OCI-LY7 (cell line): ENCODE data around the gene DCHS1. TPM values are rescaled to one million over a fixed set of nuclear protein-coding genes. Genes with fewer than 3 reads are reported as not detected.

Source experiments
- BruUV-seq: library from RNA; stranded (reverse); fragments of 400-500 nt; replicated peaks from 2 replicates; lab custom pipeline; 2021; lab: Mats Ljungman, UMichigan
- CTCF ChIA-PET: fragments of 300-600 bp; sonication (Branson Sonifier 250); formaldehyde crosslinking; loops from one replicate; lab custom pipeline; 2022; ENCODE audit warnings: antibody characterized with exemption; ENCODE audit not compliant: unreplicated experiment; lab: Charles Lee
- POLR2A ChIA-PET: fragments of 300-600 bp; sonication (Branson Sonifier 250); formaldehyde crosslinking; loops from one replicate; lab custom pipeline; 2022; ENCODE audit warnings: antibody characterized with exemption; lab: Charles Lee
- DNase-seq: peaks from one replicate; pipeline ENCODE4 v3.0.0-alpha.2; 2015; ENCODE audit warnings: low spot score
- H2AFZ ChIP-seq: fragments of 200-600 bp; sonication (generic), shearing (Covaris generic); 2 replicates; pipeline ENCODE4 v1.6.1; 2014; ENCODE audit warnings: mild to moderate bottlenecking, antibody characterized with exemption, low read length, moderate library complexity
- H3K27ac ChIP-seq: fragments of 200-600 bp; sonication (generic); 2 replicates; pipeline ENCODE4 v1.5.1; 2014; ENCODE audit warnings: mixed run types, low read depth, mild to moderate bottlenecking, moderate library complexity, low read length, inconsistent platforms; ENCODE audit not compliant: poor library complexity, severe bottlenecking
- H3K36me3 ChIP-seq: fragments of 200-600 bp; sonication (generic); 2 replicates; pipeline ENCODE4 v1.6.1; 2014; ENCODE audit warnings: mild to moderate bottlenecking, antibody characterized with exemption, low read length, moderate library complexity, mixed read lengths; ENCODE audit not compliant: insufficient read depth
- H3K4me1 ChIP-seq: fragments of 200-600 bp; sonication (generic); 2 replicates; pipeline ENCODE4 v1.5.1; 2014; ENCODE audit warnings: mild to moderate bottlenecking, low read length; ENCODE audit not compliant: insufficient read depth, poor library complexity, severe bottlenecking
- H3K4me2 ChIP-seq: fragments of 200-600 bp; sonication (generic); 2 replicates; pipeline ENCODE4 v1.6.1; 2014; ENCODE audit warnings: mild to moderate bottlenecking, low read length
- H3K4me3 ChIP-seq: fragments of 200-600 bp; sonication (generic); 2 replicates; pipeline ENCODE4 v1.5.1; 2014; ENCODE audit warnings: mild to moderate bottlenecking, low read depth, low read length; ENCODE audit not compliant: poor library complexity, severe bottlenecking
- H3K79me2 ChIP-seq: fragments of 200-600 bp; sonication (generic); 2 replicates; pipeline ENCODE4 v1.6.1; 2016; ENCODE audit warnings: low read depth, mild to moderate bottlenecking, low read length, moderate library complexity, mixed read lengths; ENCODE audit not compliant: insufficient read depth
- H3K9me2 ChIP-seq: fragments of 200-600 bp; sonication (generic); 2 replicates; pipeline ENCODE4 v1.6.1; 2016; ENCODE audit warnings: mild to moderate bottlenecking, low read length, mixed read lengths; ENCODE audit not compliant: insufficient read depth
- H3K9me3 ChIP-seq: fragments of 200-600 bp; sonication (generic); 2 replicates; pipeline ENCODE4 v1.6.1; 2014; ENCODE audit warnings: mild to moderate bottlenecking, mixed run types, low read length, mixed read lengths
- H4K20me1 ChIP-seq: fragments of 200-600 bp; sonication (generic); 2 replicates; pipeline ENCODE4 v1.6.1; 2014; ENCODE audit warnings: mild to moderate bottlenecking, antibody characterized with exemption, low read length, moderate library complexity, mixed read lengths; ENCODE audit not compliant: insufficient read depth
- EZH2phosphoT487 ChIP-seq: fragments of 200-600 bp; sonication (generic); IDR thresholded peaks from 2 replicates; pipeline ENCODE4 v1.6.1; 2018; ENCODE audit warnings: low read depth, borderline replicate concordance, mild to moderate bottlenecking, mixed run types, antibody characterized with exemption, low read length, moderate library complexity, mixed read lengths
- intact Hi-C: fragments of 100-400 bp; cut with micrococcal nuclease; formaldehyde crosslinking; loops from one replicate; pipeline ENCODE4 v1.10.0; 2022; ENCODE audit not compliant: unreplicated experiment
- total RNA-seq, 2 experiments: library from RNA; depleted of rRNA in 1 of 2; stranded (reverse); fragments of >200 nt in 1 of 2; shearing (Covaris generic) in 1 of 2; gene quantifications; 2 replicates each; pipeline ENCODE4 v1.2.3, GENCODE V29; 2014 to 2022
- TF ChIP-seq, protein P1 (sequence below): fragments of 200-600 bp; sonication (generic); conservative IDR thresholded peaks from 2 replicates; pipeline ENCODE4 v1.5.1; 2014; ENCODE audit warnings: mild to moderate bottlenecking, antibody characterized with exemption, low read length, moderate library complexity, mixed read lengths

Gene DCHS1
- total RNA-seq, 2 experiments from 2014 or later = 0.67 to 1.1 TPM

DNA sequence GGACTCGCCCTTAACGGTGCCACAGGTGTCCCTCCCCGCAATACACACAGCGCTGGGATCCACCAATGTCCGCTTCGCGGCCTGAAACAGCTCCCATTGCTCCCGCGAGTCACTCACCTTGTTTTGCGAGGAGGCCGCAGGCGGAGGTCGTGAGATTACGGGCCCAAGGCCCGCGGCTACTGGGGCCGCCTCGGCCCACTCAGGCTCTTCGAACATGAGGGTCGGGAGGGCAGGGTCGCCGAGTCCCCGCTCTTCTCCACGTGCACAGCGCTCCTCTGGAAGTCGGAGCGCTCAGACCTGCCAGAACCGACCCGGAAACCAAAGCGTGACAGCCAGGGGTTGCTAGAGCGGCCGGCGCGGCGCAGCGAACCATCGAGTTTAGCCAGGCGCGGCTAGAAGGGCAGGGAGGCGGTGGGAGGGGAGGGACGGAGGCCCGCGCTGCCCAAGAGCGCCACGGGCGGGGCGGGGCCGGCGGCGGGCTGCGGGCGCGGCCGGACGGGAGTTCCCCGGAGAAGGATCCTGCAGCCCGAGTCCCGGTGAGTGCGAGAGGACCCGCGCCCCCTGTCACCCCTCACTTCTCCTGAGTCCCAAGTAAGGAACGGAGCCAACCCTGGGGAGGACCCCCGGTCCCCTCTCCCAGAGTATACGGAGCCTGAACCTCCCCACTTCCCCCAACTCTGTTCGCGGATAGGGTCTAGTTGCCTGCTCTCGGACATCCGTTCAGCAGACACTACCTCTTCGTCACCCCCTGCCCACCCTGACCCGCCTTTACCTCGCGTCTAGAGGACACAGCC lies 52.1 kb downstream of the DCHS1 start, which contains the start of the genes ILK and RRP8:
ILK (plus strand) TSS at position 488 of the 794 bp plus-strand sequence. CDS start 498 bp downstream, outside the sequence.
RRP8 (minus strand) TSS at position 330 of the 794 bp plus-strand sequence; CDS start at position 216, 114 bp downstream.
- H3K4me3 ChIP-seq = peak within 1 kb of the TSS; percentile 91
- POLR2A ChIA-PET = interaction anchor here (0.6 to 2.1 kb wide), 11 partner anchors 9 to 79 kb away, joined by 3 to 19 read pairs (median 4); partner anchors contain the start of genes MRPL17, TAF10 and TPP1
- CTCF ChIA-PET = interaction anchor here (0.9 to 1.1 kb wide), 4 partner anchors 9 to 80 kb away, joined by 3 to 7 read pairs (median 4); partner anchors contain the start of gene MRPL17

DNA sequence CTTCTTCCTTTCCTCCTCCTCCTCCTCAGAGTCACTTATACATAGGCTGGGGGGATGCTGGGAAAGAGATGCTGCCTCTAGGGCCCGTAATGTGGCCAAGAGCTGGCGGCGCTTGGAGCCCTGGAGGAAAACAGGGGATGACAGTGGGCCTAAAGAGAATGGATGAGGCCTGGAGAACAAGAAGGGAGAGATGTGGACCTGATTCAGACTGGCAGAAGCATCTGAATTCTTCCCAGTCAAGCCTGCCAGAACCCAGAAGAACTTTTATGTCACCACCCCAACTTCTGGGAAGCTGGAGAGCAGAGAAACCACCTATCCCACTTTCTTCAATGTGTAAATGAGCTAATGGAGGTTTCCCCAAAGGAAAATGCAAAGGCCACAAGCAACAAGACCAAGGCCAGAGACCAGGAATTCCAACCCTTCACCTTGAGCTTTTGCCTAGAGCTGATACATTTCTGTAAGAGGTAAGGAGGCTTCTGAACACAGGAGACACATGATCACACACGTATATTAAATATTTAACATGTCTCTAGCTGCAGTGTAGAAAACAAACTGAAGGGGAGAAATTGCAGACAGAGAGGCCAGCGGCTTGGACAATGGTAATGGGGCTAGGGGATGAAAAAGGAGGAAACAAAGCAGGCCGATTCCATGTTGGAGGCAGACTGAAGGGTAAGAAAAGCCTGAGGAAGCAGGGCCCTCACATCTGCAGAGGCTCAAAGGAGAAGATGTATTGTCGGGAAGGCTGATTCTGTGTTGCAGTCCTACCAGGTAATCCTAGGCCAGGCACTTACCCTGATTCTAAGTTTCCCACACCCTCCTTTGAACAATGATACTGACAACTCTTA lies 53.3 kb downstream of the DCHS1 start:
- CTCF ChIA-PET = interaction anchor here (0.5 to 0.6 kb wide), 2 partner anchors 9 to 81 kb away, joined by 3 to 4 read pairs; partner anchors contain the start of genes MRPL17 and TAF10
- H3K79me2 ChIP-seq = peaks cover 57% of the 10 kb centered on the region
- no peak overlapping the region; the same call in 1 of the 2 replicates for H2AFZ ChIP-seq
- peak overlapping the region; percentile 97 for H3K4me2 ChIP-seq
- H3K4me3 ChIP-seq = peak overlapping the region; percentile 91
- intact Hi-C loops = loop anchor here (2.0 to 5.0 kb wide), 3 partner anchors 120 to 325 kb away; partner anchors contain the start of genes ARFIP2, TIMM10B and ZNF215
- peak overlapping the region; percentile 34 for H3K27ac ChIP-seq
- H4K20me1 ChIP-seq = peaks cover 16% of the 10 kb centered on the region
- DNase-seq = no peak
- no TSS peak for BruUV-seq
- H3K4me1 ChIP-seq = peaks cover 40% of the 10 kb centered on the region
- TF ChIP-seq, protein P1, sequence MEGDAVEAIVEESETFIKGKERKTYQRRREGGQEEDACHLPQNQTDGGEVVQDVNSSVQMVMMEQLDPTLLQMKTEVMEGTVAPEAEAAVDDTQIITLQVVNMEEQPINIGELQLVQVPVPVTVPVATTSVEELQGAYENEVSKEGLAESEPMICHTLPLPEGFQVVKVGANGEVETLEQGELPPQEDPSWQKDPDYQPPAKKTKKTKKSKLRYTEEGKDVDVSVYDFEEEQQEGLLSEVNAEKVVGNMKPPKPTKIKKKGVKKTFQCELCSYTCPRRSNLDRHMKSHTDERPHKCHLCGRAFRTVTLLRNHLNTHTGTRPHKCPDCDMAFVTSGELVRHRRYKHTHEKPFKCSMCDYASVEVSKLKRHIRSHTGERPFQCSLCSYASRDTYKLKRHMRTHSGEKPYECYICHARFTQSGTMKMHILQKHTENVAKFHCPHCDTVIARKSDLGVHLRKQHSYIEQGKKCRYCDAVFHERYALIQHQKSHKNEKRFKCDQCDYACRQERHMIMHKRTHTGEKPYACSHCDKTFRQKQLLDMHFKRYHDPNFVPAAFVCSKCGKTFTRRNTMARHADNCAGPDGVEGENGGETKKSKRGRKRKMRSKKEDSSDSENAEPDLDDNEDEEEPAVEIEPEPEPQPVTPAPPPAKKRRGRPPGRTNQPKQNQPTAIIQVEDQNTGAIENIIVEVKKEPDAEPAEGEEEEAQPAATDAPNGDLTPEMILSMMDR = no peak
- TF ChIP-seq EZH2phosphoT487 = no peak
- POLR2A ChIA-PET = interaction anchor here (0.6 to 1.1 kb wide), 6 partner anchors 10 to 97 kb away, joined by 3 to 5 read pairs (median 4); partner anchors contain the start of genes MRPL17 and TAF10
- H3K9me3 ChIP-seq = no peaks in the 10 kb centered on the region
- H3K9me2 ChIP-seq = no peaks in the 10 kb centered on the region
- H3K36me3 ChIP-seq = peaks cover 57% of the 10 kb centered on the region

More for the DNA sequence above, 52.1 kb downstream of the DCHS1 start, which contains the start of the genes ILK and RRP8:
- Histone ChIP-seq H3K9me2 (no peaks in the 10 kb centered on the region), H4K20me1 (peaks cover 16% of the 10 kb centered on the region), H3K79me2 (peaks cover 58% of the 10 kb centered on the region), H3K4me2 (peak within 1 kb of the TSS; percentile 97), H3K27ac (peak within 1 kb of the TSS; percentile 67), H3K4me1 (peaks cover 47% of the 10 kb centered on the region), H3K9me3 (no peaks in the 10 kb centered on the region), H3K36me3 (peaks cover 58% of the 10 kb centered on the region), H2AFZ (peak within 1 kb of the TSS; percentile 83)
- BruUV-seq = no TSS peak
- intact Hi-C loops = loop anchor here (1.0 to 5.0 kb wide), 4 partner anchors 80 to 324 kb away; partner anchors contain the start of genes ARFIP2, MRPL17, TIMM10B and ZNF215
- peak; percentile 90 for DNase-seq
- TF ChIP-seq, protein P1 = 0 out of 2 replicates have a peak, but pooled peaks have one; percentile 18
- no peak for TF ChIP-seq EZH2phosphoT487
